Measurements from ENCODE around the gene HSPBP1. TPM values are rescaled to one million over a fixed set of nuclear protein-coding genes. Genes with fewer than 3 reads are reported as not detected.

HSPBP1 gene
- total RNA-seq, 1 experiment from 2014 or later: 63.0 TPM

GRCh38 chr19:55254625-55254977, 25.3 kb downstream of the HSPBP1 start:
- ChIA-PET RAD21 (ENCODE audit: low non-redundant PET in 1 of 2, low total read pairs in 2 of 2, uncharacterized antibody in 2 of 2, unreplicated experiment in 2 of 2) (no interaction called here), POLR2A (no interaction called here), CTCF (no interaction called here)
- DNase-seq (ENCODE audit: low read depth, low spot score): no peak
- no peak overlapping the region for H3K4me3 ChIP-seq (replicated peaks in 1 of 2; ENCODE audit: low read depth in 1 of 2, low read length in 2 of 2)
- ATAC-seq: no peak
- no peaks in the 10 kb centered on the region for H4K20me1 ChIP-seq (ENCODE audit: insufficient read depth)
- no peak overlapping the region for H3K9ac ChIP-seq (ENCODE audit: low read length)
- H3K36me3 ChIP-seq (ENCODE audit: control insufficient read depth in 1 of 2, insufficient read depth in 2 of 2, low read length in 2 of 2): peaks cover 2 to 9% of the 10 kb centered on the region in 2 experiments; a peak in 3 of 4 replicates
- no peaks in the 10 kb centered on the region for H3K9me2 ChIP-seq (ENCODE audit: insufficient read depth)
- H3K79me2 ChIP-seq (ENCODE audit: insufficient read depth, low read length): peaks cover 91% of the 10 kb centered on the region
- no peak overlapping the region; the same call in 1 of the 2 replicates for H3K27ac ChIP-seq (ENCODE audit: low read depth, low read length)
- no peaks in the 10 kb centered on the region for H3K27me3 ChIP-seq (ENCODE audit: insufficient read depth, low read length)
- no peaks in the 10 kb centered on the region for H3K9me3 ChIP-seq (ENCODE audit: control insufficient read depth in 1 of 2, insufficient read depth in 1 of 2, low read depth in 1 of 2, low read length in 2 of 2)
- no TSS peak for BruUV-seq (replicated peaks)
- TF ChIP-seq ZFX (IDR thresholded peaks at IDR 0.05): no peak
- TF ChIP-seq SRF (IDR thresholded peaks at IDR 0.05; ENCODE audit: low read depth): no peak
- TF ChIP-seq POLR2A (IDR thresholded peaks at IDR 0.05; ENCODE audit: borderline replicate concordance, extremely low read depth, insufficient read depth, insufficient read length): no peak
- no peak for TF ChIP-seq REST (IDR thresholded peaks at IDR 0.05; ENCODE audit: low read depth)
- TF ChIP-seq POLR2AphosphoS5 (IDR thresholded peaks at IDR 0.05; ENCODE audit: low read depth, low read length): no peak
- TF ChIP-seq EGR1 (IDR thresholded peaks at IDR 0.05; ENCODE audit: low read depth): no peak
- TF ChIP-seq YY1 (IDR thresholded peaks at IDR 0.05; ENCODE audit: extremely low read depth, insufficient replicate concordance, low read depth, low read length): no peak
- TF ChIP-seq CBX3 (IDR thresholded peaks at IDR 0.05; ENCODE audit: low read depth): no peak
- no peak for TF ChIP-seq ZNF274 (IDR thresholded peaks at IDR 0.05; ENCODE audit: low read depth, low read length)
- TF ChIP-seq EZH2phosphoT487 (IDR thresholded peaks at IDR 0.05; ENCODE audit: borderline replicate concordance): no peak
- TF ChIP-seq CEBPB (IDR thresholded peaks at IDR 0.05; ENCODE audit: low read depth): no peak
- TF ChIP-seq MAX (IDR thresholded peaks at IDR 0.05): no peak
- TF ChIP-seq CTCF (IDR thresholded peaks at IDR 0.05 in 2 of 3, conservative IDR thresholded peaks at IDR 0.05 in 1 of 3; ENCODE audit: borderline replicate concordance in 1 of 3, insufficient read depth in 1 of 3, low read depth in 2 of 3, low read length in 2 of 3): no peak
- TF ChIP-seq ELF1 (IDR thresholded peaks at IDR 0.05; ENCODE audit: borderline replicate concordance, low read depth): no peak
- no peak for TF ChIP-seq SP1 (IDR thresholded peaks at IDR 0.05; ENCODE audit: low read depth)
- TF ChIP-seq ATF3 (IDR thresholded peaks at IDR 0.05): no peak
- TF ChIP-seq JUND (IDR thresholded peaks at IDR 0.05): no peak
- no peak for TF ChIP-seq TCF7L2 (IDR thresholded peaks at IDR 0.05; ENCODE audit: borderline replicate concordance, extremely low read depth, insufficient read depth, insufficient read length)
- intact Hi-C loops (cut with micrococcal nuclease): no loop called here
- peaks cover 9 to 31% of the 10 kb centered on the region in 2 experiments for H3K4me1 ChIP-seq (ENCODE audit: control insufficient read depth in 1 of 2, insufficient read depth in 2 of 2, low read length in 2 of 2)
- H2AFZ ChIP-seq (ENCODE audit: low read depth, low read length, poor library complexity, severe bottlenecking): no peak overlapping the region
- no peak overlapping the region for H3K4me2 ChIP-seq (ENCODE audit: low read length)
